HepG2 (cell line): Measurements from ENCODE around the gene VAMP2. TPM values are rescaled to one million over a fixed set of nuclear protein-coding genes. Genes with fewer than 3 reads are reported as not detected.

ENCODE experiments used
- AGO1 ChIP-seq: fragments of 200-400 bp; formaldehyde crosslinking; IDR thresholded peaks from 2 replicates; pipeline ENCODE4 v1.6.1; 2017; ENCODE audit warnings: mild to moderate bottlenecking, low read depth, low read length, moderate library complexity; ENCODE audit not compliant: poor library complexity, severe bottlenecking
- CTCF ChIP-seq: sonication (generic); formaldehyde crosslinking; IDR thresholded peaks from 2 replicates; pipeline ENCODE4 v1.5.0; 2020; ENCODE audit warnings: mild to moderate bottlenecking, missing genetic modification reagents, moderate library complexity
- HNF4G ChIP-seq, 2 experiments: sonication (generic) in 1 of 2; formaldehyde crosslinking in 1 of 2; IDR thresholded peaks; 2 replicates each; pipeline versions ENCODE4 v1.4.0 to v1.6.1; 2011 to 2020; ENCODE audit warnings: borderline replicate concordance in 2 of 2, low read depth in 2 of 2, mild to moderate bottlenecking in 2 of 2, low read length in 1 of 2, missing genetic modification reagents in 1 of 2, moderate library complexity in 1 of 2
- HOXA5 ChIP-seq: sonication (generic); formaldehyde crosslinking; IDR thresholded peaks from 2 replicates; pipeline ENCODE4 v1.4.0; 2020; ENCODE audit warnings: missing genetic modification reagents
- KLF6 ChIP-seq: IDR thresholded peaks from 2 replicates; pipeline ENCODE4 v1.8.0; 2016; ENCODE audit warnings: missing biosample characterization, missing genetic modification reagents
- LBX2 ChIP-seq: sonication (generic); formaldehyde crosslinking; IDR thresholded peaks from 2 replicates; pipeline ENCODE4 v1.5.0; 2020; ENCODE audit warnings: missing genetic modification reagents, mild to moderate bottlenecking, borderline replicate concordance
- MLLT10 ChIP-seq: sonication (generic); formaldehyde crosslinking; IDR thresholded peaks from 2 replicates; pipeline ENCODE4 v1.4.0; 2020; ENCODE audit warnings: missing genetic modification reagents
- MZF1 ChIP-seq: sonication (generic); formaldehyde crosslinking; IDR thresholded peaks from 2 replicates; pipeline ENCODE4 v1.8.1; 2023; ENCODE audit warnings: mild to moderate bottlenecking, missing genetic modification reagents, borderline replicate concordance
- RFX3 ChIP-seq: IDR thresholded peaks from 2 replicates; pipeline ENCODE4 v1.6.1; 2016; ENCODE audit warnings: missing biosample characterization, missing genetic modification reagents
- SALL1 ChIP-seq: sonication (generic); formaldehyde crosslinking; IDR thresholded peaks from 2 replicates; pipeline ENCODE4 v1.8.0; 2022; ENCODE audit warnings: mild to moderate bottlenecking, missing genetic modification reagents
- SALL2 ChIP-seq: sonication (generic); formaldehyde crosslinking; IDR thresholded peaks from 2 replicates; pipeline ENCODE4 v1.8.1; 2023; ENCODE audit warnings: mild to moderate bottlenecking, missing genetic modification reagents, inconsistent platforms
- TBP ChIP-seq: sonication (generic); formaldehyde crosslinking; IDR thresholded peaks from 2 replicates; pipeline ENCODE4 v1.5.0; 2020; ENCODE audit warnings: missing genetic modification reagents
- TP53 ChIP-seq: sonication (generic); formaldehyde crosslinking; conservative IDR thresholded peaks from 2 replicates; pipeline ENCODE4 v1.4.0; 2020; ENCODE audit warnings: missing genetic modification reagents
- ZFP82 ChIP-seq: sonication (generic); formaldehyde crosslinking; IDR thresholded peaks from 2 replicates; pipeline ENCODE4 v1.5.1; 2020; ENCODE audit warnings: mild to moderate bottlenecking, missing genetic modification reagents, borderline replicate concordance
- ZKSCAN8 ChIP-seq: IDR thresholded peaks from 2 replicates; pipeline ENCODE4 v1.6.1; 2016; ENCODE audit warnings: borderline replicate concordance, missing genetic modification reagents, missing compliant biosample characterization
- ZMAT3 ChIP-seq: sonication (generic); formaldehyde crosslinking; conservative IDR thresholded peaks from 2 replicates; pipeline ENCODE4 v1.7.0; 2021; ENCODE audit warnings: missing genetic modification reagents
- ZNF205 ChIP-seq: IDR thresholded peaks from 2 replicates; pipeline ENCODE4 v1.6.1; 2018; ENCODE audit warnings: missing biosample characterization, missing genetic modification reagents
- ZNF367 ChIP-seq: sonication (generic); formaldehyde crosslinking; IDR thresholded peaks from 2 replicates; pipeline ENCODE4 v1.4.0; 2020; ENCODE audit warnings: missing genetic modification reagents, borderline replicate concordance
- ZNF850 ChIP-seq: sonication (generic); formaldehyde crosslinking; conservative IDR thresholded peaks from 2 replicates; pipeline ENCODE4 v1.9.0; 2021; ENCODE audit warnings: mild to moderate bottlenecking, missing genetic modification reagents
- polyA plus RNA-seq, 8 experiments: library from polyadenylated mRNA; depleted of rRNA in 3 of 8; stranded (reverse) in 7 of 8; unstranded in 1 of 8; fragments of >200 nt; fragmentation: Illumina TruSeq in 4 of 8; extraction: Trizol in 4 of 8; gene quantifications; 2 replicates each; pipeline versions ENCODE4 v1.2.1 to v1.2.3, GENCODE V29; 2011 to 2016; ENCODE audit warnings: low read depth in 4 of 8, missing spikeins in 1 of 8, mixed read lengths in 1 of 8; ENCODE audit not compliant: insufficient read depth in 1 of 8
- total RNA-seq, 5 experiments: library from RNA; depleted of rRNA; stranded (reverse); fragments of >200 nt; fragmentation: Illumina TruSeq; extraction: Trizol; gene quantifications; 2 replicates each; pipeline ENCODE4 v1.2.3, GENCODE V29; 2016; ENCODE audit warnings: low read depth in 1 of 5
- TF ChIP-seq, protein P1 (sequence below): sonication (generic); formaldehyde crosslinking; IDR thresholded peaks from 2 replicates; pipeline ENCODE4 v1.4.0; 2020; ENCODE audit warnings: mild to moderate bottlenecking, low read depth, missing genetic modification reagents
- TF ChIP-seq, protein P2 (sequence below): sonication (generic); formaldehyde crosslinking; IDR thresholded peaks from 2 replicates; pipeline ENCODE4 v1.5.1; 2020; ENCODE audit warnings: mild to moderate bottlenecking, missing genetic modification reagents, moderate library complexity
- TF ChIP-seq, protein P3 (sequence below): sonication (generic); formaldehyde crosslinking; IDR thresholded peaks from 2 replicates; pipeline ENCODE4 v1.5.0; 2020; ENCODE audit warnings: missing genetic modification reagents

Gene VAMP2
- total and polyA plus RNA-seq, 2 of the 13 experiments (the other 11 are each of a cell fraction or from before 2014, with no cell fraction given): 3.9 to 17.2 TPM

- TF ChIP-seq, protein P1, sequence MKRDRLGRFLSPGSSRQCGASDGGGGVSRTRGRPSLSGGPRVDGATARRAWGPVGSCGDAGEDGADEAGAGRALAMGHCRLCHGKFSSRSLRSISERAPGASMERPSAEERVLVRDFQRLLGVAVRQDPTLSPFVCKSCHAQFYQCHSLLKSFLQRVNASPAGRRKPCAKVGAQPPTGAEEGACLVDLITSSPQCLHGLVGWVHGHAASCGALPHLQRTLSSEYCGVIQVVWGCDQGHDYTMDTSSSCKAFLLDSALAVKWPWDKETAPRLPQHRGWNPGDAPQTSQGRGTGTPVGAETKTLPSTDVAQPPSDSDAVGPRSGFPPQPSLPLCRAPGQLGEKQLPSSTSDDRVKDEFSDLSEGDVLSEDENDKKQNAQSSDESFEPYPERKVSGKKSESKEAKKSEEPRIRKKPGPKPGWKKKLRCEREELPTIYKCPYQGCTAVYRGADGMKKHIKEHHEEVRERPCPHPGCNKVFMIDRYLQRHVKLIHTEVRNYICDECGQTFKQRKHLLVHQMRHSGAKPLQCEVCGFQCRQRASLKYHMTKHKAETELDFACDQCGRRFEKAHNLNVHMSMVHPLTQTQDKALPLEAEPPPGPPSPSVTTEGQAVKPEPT (CRISPR knock-in tag): no peak
- TF ChIP-seq ZNF205 (CRISPR knock-in tag): no peak
- no peak for TF ChIP-seq HOXA5 (CRISPR knock-in tag)
- TF ChIP-seq MLLT10 (CRISPR knock-in tag): no peak
- no peak for TF ChIP-seq AGO1
- TF ChIP-seq CTCF (CRISPR knock-in tag): no peak
- TF ChIP-seq ZMAT3: no peak
- no peak for TF ChIP-seq SALL2 (CRISPR knock-in tag)
- 0 out of 2 replicates have a peak, but pooled peaks have one; percentile 5 for TF ChIP-seq ZKSCAN8 (CRISPR knock-in tag)
- TF ChIP-seq, protein P2, sequence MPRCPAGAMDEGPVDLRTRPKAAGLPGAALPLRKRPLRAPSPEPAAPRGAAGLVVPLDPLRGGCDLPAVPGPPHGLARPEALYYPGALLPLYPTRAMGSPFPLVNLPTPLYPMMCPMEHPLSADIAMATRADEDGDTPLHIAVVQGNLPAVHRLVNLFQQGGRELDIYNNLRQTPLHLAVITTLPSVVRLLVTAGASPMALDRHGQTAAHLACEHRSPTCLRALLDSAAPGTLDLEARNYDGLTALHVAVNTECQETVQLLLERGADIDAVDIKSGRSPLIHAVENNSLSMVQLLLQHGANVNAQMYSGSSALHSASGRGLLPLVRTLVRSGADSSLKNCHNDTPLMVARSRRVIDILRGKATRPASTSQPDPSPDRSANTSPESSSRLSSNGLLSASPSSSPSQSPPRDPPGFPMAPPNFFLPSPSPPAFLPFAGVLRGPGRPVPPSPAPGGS: no peak
- TF ChIP-seq, protein P3, sequence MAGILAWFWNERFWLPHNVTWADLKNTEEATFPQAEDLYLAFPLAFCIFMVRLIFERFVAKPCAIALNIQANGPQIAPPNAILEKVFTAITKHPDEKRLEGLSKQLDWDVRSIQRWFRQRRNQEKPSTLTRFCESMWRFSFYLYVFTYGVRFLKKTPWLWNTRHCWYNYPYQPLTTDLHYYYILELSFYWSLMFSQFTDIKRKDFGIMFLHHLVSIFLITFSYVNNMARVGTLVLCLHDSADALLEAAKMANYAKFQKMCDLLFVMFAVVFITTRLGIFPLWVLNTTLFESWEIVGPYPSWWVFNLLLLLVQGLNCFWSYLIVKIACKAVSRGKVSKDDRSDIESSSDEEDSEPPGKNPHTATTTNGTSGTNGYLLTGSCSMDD: no peak
- TF ChIP-seq KLF6 (CRISPR knock-in tag): 0 out of 2 replicates have a peak, but pooled peaks have one; percentile 23
- TF ChIP-seq LBX2: no peak
- no peak for TF ChIP-seq RFX3 (CRISPR knock-in tag)
- TF ChIP-seq ZFP82 (CRISPR knock-in tag): no peak
- TF ChIP-seq MZF1 (CRISPR knock-in tag): no peak
- no peak for TF ChIP-seq TP53 (CRISPR knock-in tag)
- TF ChIP-seq ZNF850 (CRISPR knock-in tag): no peak
- no peak for TF ChIP-seq TBP (CRISPR knock-in tag)
- TF ChIP-seq SALL1 (CRISPR knock-in tag): peak; percentile 79
- TF ChIP-seq ZNF367: no peak
- no peak; the same call in 1 of the 2 replicates for TF ChIP-seq HNF4G (IDR thresholded peaks at IDR 0.05; ENCODE audit: borderline replicate concordance, low read depth, low read length)
- no peak for TF ChIP-seq HNF4G (CRISPR knock-in tag; IDR thresholded peaks at IDR 0.05; ENCODE audit: borderline replicate concordance, low read depth)
These were observed 1.4 kb upstream of the VAMP2 start (continued) for GRCh38 chr17:8163978-8164814.
